IMR-90 (cell line): Measurements from ENCODE around the gene GORASP1. TPM values are rescaled to one million over a fixed set of nuclear protein-coding genes. Genes with fewer than 3 reads are reported as not detected.

ENCODE experiments used
- ATAC-seq: fragments of 200-7000 bp; cut with Tn5 transposase; 2 replicates; pipeline ENCODE4 v1.9.1; 2020; ENCODE audit warnings: low read depth, mild to moderate bottlenecking, moderate library complexity
- BruUV-seq: library from RNA; stranded (reverse); fragments of 400-500 nt; replicated peaks from 2 replicates; lab custom pipeline; 2021; lab: Mats Ljungman, UMichigan
- CTCF ChIA-PET: fragments of 300-600 bp; formaldehyde crosslinking; extraction: SDS; loops from one replicate; lab custom pipeline; 2021; ENCODE audit warnings: antibody characterized with exemption; lab: Yijun Ruan, JAX
- POLR2A ChIA-PET: fragments of 300-600 bp; sonication (Branson Sonifier 250); formaldehyde crosslinking; loops from one replicate; lab custom pipeline; 2022; ENCODE audit warnings: antibody characterized with exemption; ENCODE audit not compliant: unreplicated experiment; lab: Charles Lee
- DNase-seq: peaks from one replicate; pipeline ENCODE4 v3.0.0; 2013
- H2AFZ ChIP-seq: replicated peaks from 2 replicates; pipeline ENCODE3; 2013; ENCODE audit warnings: low read length, mild to moderate bottlenecking; ENCODE audit not compliant: poor library complexity
- H2AK5ac ChIP-seq: 2 replicates; pipeline ENCODE4 v1.6.1; 2013; ENCODE audit warnings: low read depth, low read length, inconsistent platforms
- H2AK9ac ChIP-seq: replicated peaks from 2 replicates; pipeline ENCODE3; 2013; ENCODE audit warnings: mild to moderate bottlenecking, low read depth, low read length, moderate library complexity; ENCODE audit not compliant: poor library complexity
- H2BK120ac ChIP-seq: 2 replicates; pipeline ENCODE4 v1.6.1; 2013; ENCODE audit warnings: low read depth, low read length, inconsistent platforms
- H2BK15ac ChIP-seq: 3 replicates; pipeline ENCODE4 v1.6.1; 2013; ENCODE audit warnings: low read depth, low read length, inconsistent platforms
- H2BK20ac ChIP-seq: 2 replicates; pipeline ENCODE4 v1.6.1; 2013; ENCODE audit warnings: low read depth, mild to moderate bottlenecking, inconsistent platforms, low read length, moderate library complexity
- H2BK5ac ChIP-seq: 2 replicates; pipeline ENCODE4 v1.6.1; 2013; ENCODE audit warnings: mild to moderate bottlenecking, low read depth, low read length, inconsistent platforms; ENCODE audit not compliant: poor library complexity, severe bottlenecking
- H3K14ac ChIP-seq: replicated peaks from 2 replicates; pipeline ENCODE4 v1.6.1; 2013; ENCODE audit warnings: low read depth, low read length, inconsistent platforms
- H3K18ac ChIP-seq: 2 replicates; pipeline ENCODE4 v1.6.1; 2013; ENCODE audit warnings: low read depth, low read length, control low read depth
- H3K23ac ChIP-seq: 2 replicates; pipeline ENCODE4 v1.6.1; 2013; ENCODE audit warnings: low read depth, low read length, inconsistent platforms
- H3K27ac ChIP-seq: 2 replicates; pipeline ENCODE4 v1.5.1; 2013; ENCODE audit warnings: mild to moderate bottlenecking, control low read depth, low read length; ENCODE audit not compliant: insufficient read depth
- H3K27me3 ChIP-seq: 2 replicates; pipeline ENCODE4 v1.6.1; 2013; ENCODE audit warnings: low read length; ENCODE audit not compliant: control insufficient read depth, insufficient read depth
- H3K36me3 ChIP-seq: 2 replicates; pipeline ENCODE4 v1.6.1; 2013; ENCODE audit warnings: low read length, mixed read lengths; ENCODE audit not compliant: control insufficient read depth, insufficient read depth
- H3K4ac ChIP-seq: 2 replicates; pipeline ENCODE4 v1.6.1; 2013; ENCODE audit warnings: low read depth, low read length, inconsistent platforms
- H3K4me1 ChIP-seq: 2 replicates; pipeline ENCODE4 v1.6.1; 2013; ENCODE audit warnings: low read length, mixed read lengths; ENCODE audit not compliant: control insufficient read depth, insufficient read depth
- H3K4me2 ChIP-seq: 2 replicates; pipeline ENCODE4 v1.6.1; 2013; ENCODE audit warnings: low read depth, mild to moderate bottlenecking, control low read depth, low read length, moderate library complexity
- H3K4me3 ChIP-seq: 2 replicates; pipeline ENCODE4 v1.5.1; 2013; ENCODE audit warnings: low read depth, mild to moderate bottlenecking, control low read depth, low read length, moderate library complexity; ENCODE audit not compliant: insufficient read depth
- H3K56ac ChIP-seq: 2 replicates; pipeline ENCODE4 v1.6.1; 2013; ENCODE audit warnings: low read length, inconsistent platforms; ENCODE audit not compliant: insufficient read depth; ENCODE audit errors: extremely low read depth
- H3K79me1 ChIP-seq, 2 experiments: 2 replicates each; pipeline ENCODE4 v1.6.1; 2013; ENCODE audit warnings: low read length in 2 of 2, inconsistent platforms in 1 of 2, low read depth in 1 of 2
- H3K9ac ChIP-seq: 2 replicates; pipeline ENCODE4 v1.6.1; 2013; ENCODE audit warnings: low read depth, low read length, control low read depth
- H3K9me1 ChIP-seq: 2 replicates; pipeline ENCODE4 v1.6.1; 2013; ENCODE audit warnings: low read length, inconsistent platforms; ENCODE audit not compliant: insufficient read depth
- H3K9me3 ChIP-seq: 2 replicates; pipeline ENCODE4 v1.6.1; 2013; ENCODE audit warnings: low read length; ENCODE audit not compliant: control insufficient read depth, insufficient read depth
- H4K20me1 ChIP-seq: 2 replicates; pipeline ENCODE4 v1.6.1; 2013; ENCODE audit warnings: low read length, inconsistent platforms; ENCODE audit not compliant: insufficient read depth
- H4K5ac ChIP-seq: 2 replicates; pipeline ENCODE4 v1.6.1; 2013; ENCODE audit warnings: mild to moderate bottlenecking, low read depth, low read length, control low read depth
- H4K8ac ChIP-seq, 2 experiments: 2 replicates each; pipeline ENCODE4 v1.6.1; 2013; ENCODE audit warnings: low read depth in 2 of 2, low read length in 2 of 2, control low read depth in 1 of 2, inconsistent platforms in 1 of 2
- H4K91ac ChIP-seq: 2 replicates; pipeline ENCODE4 v1.6.1; 2013; ENCODE audit warnings: low read depth, low read length, inconsistent platforms; ENCODE audit not compliant: insufficient read depth
- MAFK ChIP-seq: IDR thresholded peaks from 2 replicates; pipeline ENCODE4 v1.6.1; 2012; ENCODE audit warnings: low read depth, low read length, improper control_type of control experiment
- POLR2A ChIP-seq: IDR thresholded peaks from 2 replicates; pipeline ENCODE4 v1.6.1; 2012; ENCODE audit warnings: mild to moderate bottlenecking, low read depth, low read length
- RAD21 ChIP-seq: IDR thresholded peaks from 2 replicates; pipeline ENCODE4 v1.6.1; 2012; ENCODE audit warnings: low read length, improper control_type of control experiment
- SMC3 ChIP-seq: fragments of 150-350 bp; IDR thresholded peaks from 2 replicates; pipeline ENCODE4 v1.6.1; 2016; ENCODE audit warnings: low read depth, mild to moderate bottlenecking, antibody characterized with exemption, low read length, moderate library complexity
- WGBS, 2 experiments: methylation state at CpG; one replicate each; pipeline versions ENCODE4 v1.1.5 to v1.1.7; 2013; ENCODE audit warnings: missing lambda C conversion rate in 2 of 2; ENCODE audit not compliant: insufficient read length in 1 of 2; ENCODE audit errors: extremely low coverage in 2 of 2; 5-methylcytosine and 5-hydroxymethylcytosine counted together
- dilution Hi-C: fragments of 300-500 bp; cut with HindIII; formaldehyde crosslinking; loops from one replicate; pipeline ENCODE4 v1.14.3; 2018; ENCODE audit warnings: low sequenced_read_pairs; ENCODE audit not compliant: unreplicated experiment
- in situ Hi-C: fragments of 300-500 bp; cut with MboI; formaldehyde crosslinking; loops from 3 replicates; pipeline ENCODE4 v1.14.3; 2019; ENCODE audit warnings: low sequenced_read_pairs, inconsistent platforms, mixed read lengths
- intact Hi-C: fragments of 100-400 bp; cut with micrococcal nuclease; formaldehyde crosslinking; loops from 2 replicates; pipeline ENCODE4 v1.10.0; 2022
- polyA plus RNA-seq, 3 experiments: library from polyadenylated mRNA; depleted of rRNA; stranded (reverse); fragments of >200 nt; gene quantifications; 2 replicates each; pipeline ENCODE4 v1.2.3, GENCODE V29; 2012; ENCODE audit warnings: low replicate concordance in 1 of 3
- total RNA-seq: library from RNA; depleted of rRNA; stranded (reverse); fragments of >200 nt; gene quantifications from 2 replicates; pipeline ENCODE4 v1.2.3, GENCODE V29; 2012

GORASP1 gene
- total and polyA plus RNA-seq, 2 of the 4 experiments (the other 2 are of a cell fraction), result 35.0 to 56.6 TPM

- H2AFZ ChIP-seq, result no peak overlapping the region
- no peak overlapping the region for H2AK5ac ChIP-seq
- no peaks in the 10 kb centered on the region for H3K27me3 ChIP-seq
- no peak overlapping the region for H3K18ac ChIP-seq
- no peak overlapping the region for H3K4me3 ChIP-seq
- 100% methylated on average over 3 of the region's 8 CpGs; no CpG with 5 or more reads in 1 of the 2 experiments for WGBS, 2 experiments
- ChIA-PET CTCF (no interaction called here), POLR2A (no interaction called here)
- intact Hi-C loops, result no loop called here
- H3K23ac ChIP-seq, result no peak overlapping the region
- no peak for TF ChIP-seq MAFK
- no peak for TF ChIP-seq POLR2A
- no peak for TF ChIP-seq SMC3
- no peak for TF ChIP-seq RAD21
- H3K27ac ChIP-seq, result no peak overlapping the region
- in situ Hi-C loops, result no loop called here
- H3K14ac ChIP-seq, result no peak overlapping the region
- no peak overlapping the region for H2BK5ac ChIP-seq
- H3K4me2 ChIP-seq, result no peak overlapping the region
- H2AK9ac ChIP-seq, result no peak overlapping the region
- H3K4ac ChIP-seq, result no peak overlapping the region
- H3K9me3 ChIP-seq, result no peaks in the 10 kb centered on the region
- no peak overlapping the region for H4K8ac ChIP-seq
- H2BK20ac ChIP-seq, result no peak overlapping the region
- peaks cover 8% of the 10 kb centered on the region for H3K9me1 ChIP-seq
- dilution Hi-C loops, result no loop called here
- no peak overlapping the region for H2BK120ac ChIP-seq
- H3K4me1 ChIP-seq, result peaks cover 4% of the 10 kb centered on the region; the same call in 1 of the 2 replicates
- H2BK15ac ChIP-seq, result no peak overlapping the region
- H3K9ac ChIP-seq, result no peak overlapping the region
- BruUV-seq, result no TSS peak
- H3K56ac ChIP-seq, result no peak overlapping the region
- DNase-seq (no peak), ATAC-seq (no peak)
- H4K91ac ChIP-seq, result no peak overlapping the region
- no peak overlapping the region for H4K5ac ChIP-seq
- H3K36me3 ChIP-seq, result peaks cover 28% of the 10 kb centered on the region
- peaks cover 17 to 65% of the 10 kb centered on the region in 2 experiments for H3K79me1 ChIP-seq
- peaks cover 59% of the 10 kb centered on the region for H4K20me1 ChIP-seq
Measured at GRCh38 chr3:39102504-39103323, 4.7 kb downstream of the GORASP1 start.
